CD14-positive monocyte (primary cell): ENCODE results near the gene TACO1. TPM values are rescaled to one million over a fixed set of nuclear protein-coding genes. Genes with fewer than 3 reads are reported as not detected.

Experiments used
- DNase-seq, 3 donors: peaks; one replicate each; pipeline ENCODE4 v3.0.0-alpha.2; 2011 to 2022
- H2AFZ ChIP-seq: 2 replicates; pipeline ENCODE4 v1.6.0; 2012; ENCODE audit warnings: mild to moderate bottlenecking, low read depth, low read length, inconsistent platforms; ENCODE audit not compliant: insufficient read depth, poor library complexity, severe bottlenecking
- H3K27ac ChIP-seq, 2 donors: 1 replicate in 1 of 2; 2 replicates in 1 of 2; pipeline ENCODE4 v1.5.1; 2012 to 2013; ENCODE audit warnings: low read length in 2 of 2, control low read depth in 1 of 2, inconsistent platforms in 1 of 2, low read depth in 1 of 2, mild to moderate bottlenecking in 1 of 2
- H3K27me3 ChIP-seq, 2 donors: one replicate each; pipeline versions ENCODE4 v1.6.0 to v1.6.1; 2011 to 2013; ENCODE audit warnings: low read length in 2 of 2; ENCODE audit not compliant: control insufficient read depth in 2 of 2, insufficient read depth in 2 of 2
- H3K36me3 ChIP-seq, 2 donors: replicated peaks in 1 of 2; 1 replicate in 1 of 2; 2 replicates in 1 of 2; pipeline versions ENCODE4 v1.5.1 to v1.6.1; 2012 to 2013; ENCODE audit warnings: low read length in 2 of 2, control low read depth in 1 of 2, inconsistent platforms in 1 of 2, mild to moderate bottlenecking in 1 of 2; ENCODE audit not compliant: insufficient read depth in 2 of 2, control insufficient read depth in 1 of 2
- H3K4me1 ChIP-seq, 2 donors: 1 replicate in 1 of 2; 2 replicates in 1 of 2; pipeline versions ENCODE4 v1.5.1 to v1.6.1; 2012 to 2013; ENCODE audit warnings: low read length in 2 of 2, control low read depth in 1 of 2, inconsistent platforms in 1 of 2, mild to moderate bottlenecking in 1 of 2, moderate library complexity in 1 of 2; ENCODE audit not compliant: insufficient read depth in 2 of 2, control insufficient read depth in 1 of 2
- H3K4me2 ChIP-seq: replicated peaks from 2 replicates; pipeline ENCODE3; 2012; ENCODE audit warnings: low read length, moderate library complexity, mild to moderate bottlenecking; ENCODE audit not compliant: poor library complexity, severe bottlenecking; ENCODE audit errors: extremely low read depth
- H3K4me3 ChIP-seq, 3 experiments: fragments of 200-600 bp in 1 of 3; sonication (generic) in 1 of 3; replicated peaks in 1 of 3; 1 replicate in 2 of 3; 2 replicates in 1 of 3; pipeline ENCODE4 v1.5.1; 2011 to 2013; ENCODE audit warnings: low read length in 3 of 3, mild to moderate bottlenecking in 3 of 3, control low read depth in 2 of 3, low read depth in 2 of 3, inconsistent platforms in 1 of 3, moderate library complexity in 1 of 3
- H3K79me2 ChIP-seq: 2 replicates; pipeline ENCODE4 v1.6.0; 2012; ENCODE audit warnings: mild to moderate bottlenecking, control low read depth, inconsistent platforms, low read length, moderate library complexity; ENCODE audit not compliant: insufficient read depth
- H3K9ac ChIP-seq: 2 replicates; pipeline ENCODE4 v1.6.0; 2017; ENCODE audit warnings: low read length, mild to moderate bottlenecking; ENCODE audit not compliant: insufficient read depth, poor library complexity, severe bottlenecking
- H3K9me3 ChIP-seq, 2 donors: replicated peaks in 1 of 2; 1 replicate in 1 of 2; 2 replicates in 1 of 2; pipeline versions ENCODE4 v1.5.1 to v1.6.1; 2012 to 2013; ENCODE audit warnings: low read length in 2 of 2, control low read depth in 1 of 2; ENCODE audit not compliant: control insufficient read depth in 1 of 2, insufficient read depth in 1 of 2
- H4K20me1 ChIP-seq: 2 replicates; pipeline ENCODE4 v1.6.0; 2012; ENCODE audit warnings: mild to moderate bottlenecking, low read length, control low read depth, moderate library complexity; ENCODE audit not compliant: insufficient read depth
- H3K27ac Mint-ChIP-seq, 7 donors: one replicate each; pipeline ENCODE4 v1.8.0; 2020; ENCODE audit warnings: mild to moderate bottlenecking in 7 of 7, mixed read lengths in 7 of 7, moderate library complexity in 6 of 7, inconsistent platforms in 2 of 7
- H3K27me3 Mint-ChIP-seq, 3 donors: one replicate each; pipeline ENCODE4 v1.8.0; 2021 to 2022; ENCODE audit warnings: low read depth in 3 of 3, mild to moderate bottlenecking in 3 of 3, mixed read lengths in 3 of 3, moderate library complexity in 3 of 3, inconsistent platforms in 1 of 3
- H3K36me3 Mint-ChIP-seq, 2 donors: one replicate each; pipeline ENCODE4 v1.8.0; 2020; ENCODE audit warnings: mixed read lengths in 2 of 2, inconsistent platforms in 1 of 2, mild to moderate bottlenecking in 1 of 2
- H3K4me1 Mint-ChIP-seq: one replicate; pipeline ENCODE4 v1.8.0; 2020; ENCODE audit warnings: mild to moderate bottlenecking, mixed read lengths
- H3K4me3 Mint-ChIP-seq, 2 donors: one replicate each; pipeline ENCODE4 v1.8.0; 2020; ENCODE audit warnings: mild to moderate bottlenecking in 2 of 2, mixed read lengths in 2 of 2, moderate library complexity in 1 of 2
- H3K9me3 Mint-ChIP-seq, 7 donors: one replicate each; pipeline ENCODE4 v1.8.0; 2020 to 2022; ENCODE audit warnings: mixed read lengths in 7 of 7, mild to moderate bottlenecking in 6 of 7, moderate library complexity in 6 of 7, inconsistent platforms in 2 of 7
- CTCF ChIP-seq: fragments of 200-600 bp; IDR thresholded peaks from one replicate; pipeline ENCODE4 v1.8.0; 2022; ENCODE audit warnings: antibody characterized with exemption, mild to moderate bottlenecking
- WGBS: methylation state at CpG from one replicate; pipeline ENCODE4 v1.1.5; 2013; ENCODE audit warnings: missing lambda C conversion rate; ENCODE audit not compliant: insufficient coverage; 5-methylcytosine and 5-hydroxymethylcytosine counted together
- intact Hi-C, 2 donors: fragments of 100-400 bp; cut with micrococcal nuclease; formaldehyde crosslinking; loops; one replicate each; pipeline versions ENCODE4 v1.15.0 to v1.15.1; 2023
- polyA plus RNA-seq, 3 donors: library from polyadenylated mRNA; depleted of rRNA in 1 of 3; unstranded in 2 of 3; stranded (reverse) in 1 of 3; fragments of 300-500 nt in 2 of 3; fragments of >200 nt in 1 of 3; fragmentation: Illumina TruSeq in 2 of 3; gene quantifications; 1 replicate in 2 of 3; 2 replicates in 1 of 3; pipeline ENCODE4 v1.2.3, GENCODE V29; 2012 to 2021

TACO1 gene
- polyA plus RNA-seq, 3 donors, result 4.1 to 12.5 (median 9.5) TPM

GRCh38 chr17:63622574-63623390 is 22.1 kb downstream of the TACO1 start:
- no peaks in the 10 kb centered on the region for H3K27me3 ChIP-seq
- peaks cover 0 to 2% (median 0%) of the 10 kb centered on the region in 7 donors for H3K9me3 Mint-ChIP-seq
- H3K27ac ChIP-seq, result peak overlapping the region; percentile 67 to 74
- H3K27ac Mint-ChIP-seq, result peak overlapping the region; percentile 81 to 93 (median 88)
- DNase-seq, result peak; percentile 45 to 59 (median 56)
- peaks cover 0 to 7% (median 6%) of the 10 kb centered on the region in 3 donors for H3K27me3 Mint-ChIP-seq
- peak overlapping the region; percentile 51 for H2AFZ ChIP-seq
- peak overlapping the region; percentile 72 to 96 (median 92) for H3K4me3 ChIP-seq
- WGBS, result under 1% methylated on average over 87 of the region's 100 CpGs
- TF ChIP-seq CTCF, result no peak
- intact Hi-C loops, result loop anchor here (1.0 to 10.0 kb wide), 6 partner anchors 45 to 220 kb away; partner anchors contain the start of genes DCAF7 (in 2 of the 2), CCDC47 (in 1 of the 2), DDX42 (in 1 of the 2) and SMARCD2 (in 1 of the 2)
- H3K4me3 Mint-ChIP-seq, result peak overlapping the region; percentile 99
- H3K36me3 ChIP-seq, result no peaks in the 10 kb centered on the region
- peaks cover 0 to 12% of the 10 kb centered on the region in 2 donors for H3K36me3 Mint-ChIP-seq
- H3K9ac ChIP-seq, result peak overlapping the region; percentile 69
- H3K9me3 ChIP-seq, result no peaks in the 10 kb centered on the region
- peak overlapping the region; percentile 94 for H3K4me2 ChIP-seq
- H3K79me2 ChIP-seq, result peaks cover 50% of the 10 kb centered on the region
- H4K20me1 ChIP-seq, result peaks cover 49% of the 10 kb centered on the region
- peaks cover 37 to 49% of the 10 kb centered on the region in 2 donors for H3K4me1 ChIP-seq
- peaks cover 46% of the 10 kb centered on the region for H3K4me1 Mint-ChIP-seq

- WGBS, result 40% methylated on average over 5 of the region's 7 CpGs
- Histone ChIP-seq H3K79me2 (peaks cover 62% of the 10 kb centered on the region), H3K36me3 (peaks cover 7 to 8% of the 10 kb centered on the region in 2 donors), H4K20me1 (peaks cover 61% of the 10 kb centered on the region), H2AFZ (no peak overlapping the region), H3K4me2 (peak overlapping the region; percentile 94), H3K9me3 (no peaks in the 10 kb centered on the region), H3K27me3 (no peaks in the 10 kb centered on the region), H3K4me3 (peak overlapping the region; percentile 72 to 96 (median 92)), H3K4me1 (peaks cover 37 to 49% of the 10 kb centered on the region in 2 donors), H3K27ac (peak overlapping the region in 1 of 2 donors; percentile 74), H3K9ac (peak overlapping the region; percentile 69)
- H3K27me3 Mint-ChIP-seq, result peaks cover 0 to 6% (median 5%) of the 10 kb centered on the region in 3 donors
- H3K27ac Mint-ChIP-seq, result peak overlapping the region; percentile 81 to 93 (median 88)
- H3K36me3 Mint-ChIP-seq, result peaks cover 4 to 23% of the 10 kb centered on the region in 2 donors
- H3K4me1 Mint-ChIP-seq, result peaks cover 47% of the 10 kb centered on the region
- H3K4me3 Mint-ChIP-seq, result peak overlapping the region; percentile 99
- no peak for DNase-seq
- intact Hi-C loops, result loop anchor here (5.0 to 10.0 kb wide), 5 partner anchors 43 to 218 kb away; partner anchors contain the start of genes CCDC47 (in 1 of the 2), DCAF7 (in 1 of the 2), DDX42 (in 1 of the 2) and SMARCD2 (in 1 of the 2)
- TF ChIP-seq CTCF, result no peak
- peaks cover 0 to 2% (median 0%) of the 10 kb centered on the region in 7 donors for H3K9me3 Mint-ChIP-seq
These were observed 23.3 kb downstream of the TACO1 start for GRCh38 chr17:63623786-63624530.
